Right lobe of liver (tissue), 6 donors: ENCODE measurements around the gene THSD7B. TPM values are rescaled to one million over a fixed set of nuclear protein-coding genes. Genes with fewer than 3 reads are reported as not detected.

Source experiments
- ATAC-seq, 4 donors: fragments of 200-7000 bp; cut with Tn5 transposase; one replicate each; pipeline ENCODE4 v1.9.1; 2020; ENCODE audit warnings: mild to moderate bottlenecking in 4 of 4, moderate library complexity in 4 of 4
- DNase-seq, 3 donors: peaks; one replicate each; pipeline ENCODE4 v3.0.0-alpha.2; 2020
- H3K27ac ChIP-seq, 3 donors: fragments of 200-600 bp; one replicate each; pipeline ENCODE4 v1.8.0; 2022
- H3K27me3 ChIP-seq, 2 donors: fragments of 200-600 bp; one replicate each; pipeline ENCODE4 v1.8.0; 2022
- H3K36me3 ChIP-seq, 4 donors: fragments of 200-600 bp; sonication (generic) in 1 of 4; one replicate each; pipeline versions ENCODE4 v1.5.1 to v1.8.0; 2017 to 2022; ENCODE audit warnings: control low read depth in 1 of 4
- H3K4me1 ChIP-seq, 4 donors: fragments of 200-600 bp; sonication (generic) in 1 of 4; one replicate each; pipeline versions ENCODE4 v1.5.1 to v1.8.0; 2017 to 2022; ENCODE audit warnings: control low read depth in 1 of 4
- H3K4me3 ChIP-seq, 3 donors: fragments of 200-600 bp; one replicate each; pipeline ENCODE4 v1.8.0; 2022
- H3K9me3 ChIP-seq, 4 donors: fragments of 200-600 bp; sonication (generic) in 1 of 4; one replicate each; pipeline versions ENCODE4 v1.5.1 to v1.8.0; 2017 to 2022; ENCODE audit warnings: control low read depth in 1 of 4
- POLR2A ChIP-seq: fragments of 450-650 bp; IDR thresholded peaks from one replicate; pipeline ENCODE4 v1.6.1; 2017; ENCODE audit warnings: antibody characterized with exemption, mild to moderate bottlenecking
- WGBS: methylation state at CpG from one replicate; pipeline ENCODE4 v1.1.6; 2018; ENCODE audit warnings: low coverage, low lambda C conversion rate; ENCODE audit not compliant: insufficient coverage; ENCODE audit errors: missing lambda C conversion rate; 5-methylcytosine and 5-hydroxymethylcytosine counted together
- intact Hi-C, 2 donors: fragments of 100-400 bp; cut with DNase I; formaldehyde crosslinking; loops; one replicate each; pipeline versions ENCODE4 v1.11.2 to v1.14.1; 2022
- small RNA-seq, 2 experiments: library from RNA; depleted of rRNA; stranded (forward); fragments of <200 nt; gene quantifications; one replicate each; pipeline ENCODE3, GENCODE V24; 2016
- total RNA-seq, 6 experiments: library from RNA; depleted of rRNA in 2 of 6; stranded (reverse); fragments of >200 nt in 2 of 6; fragmentation: NEBNext Ultra II Directional in 3 of 6; extraction: Animal tissue kit (Norgen Biotek cat#: 25700) in 3 of 6; gene quantifications; one replicate each; pipeline versions ENCODE4 v1.1.0 to v1.2.4, GENCODE V29; 2016 to 2023
- TF ChIP-seq, protein P1 (sequence below), 4 donors: fragments of 200-600 bp in 3 of 4; fragments of 450-650 bp in 1 of 4; IDR thresholded peaks; one replicate each; pipeline versions ENCODE4 v1.5.1 to v1.8.0; 2016 to 2022; ENCODE audit warnings: antibody characterized with exemption in 4 of 4, mild to moderate bottlenecking in 2 of 4
- donor health status: DM: no; HTN: yes; CAD: no.
- donor health status: DM: no; HTN: no; CAD: no.
- donor health status: DM: no; HTN: no; CAD: no.
- donor health status: DM: no; HTN: yes; CAD: no.
- donor health status: DM: no; HTN: yes; CAD: no.

THSD7B gene
- total RNA-seq, 6 experiments from 2014 or later: 0.07 to 0.89 (median 0.24) TPM

DNA sequence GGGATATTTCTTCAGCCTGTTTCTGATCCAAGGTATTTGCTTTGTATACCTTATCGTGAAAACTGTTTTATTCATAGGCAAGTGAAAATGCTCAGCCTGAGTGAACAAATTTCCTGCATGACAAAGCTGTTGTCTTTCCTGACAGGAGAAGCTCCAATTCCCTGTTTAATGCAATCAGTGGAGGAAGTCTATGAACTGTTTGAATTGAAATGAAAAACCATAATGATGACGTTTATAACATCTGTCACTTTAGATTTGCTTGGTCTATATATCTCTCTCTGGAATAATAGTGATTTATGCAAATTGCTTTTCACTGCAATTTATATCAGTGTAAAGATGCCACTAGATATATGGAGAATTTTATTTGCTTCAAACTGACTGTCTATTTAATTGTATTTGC is 959.6 kb downstream of the THSD7B start:
- DNase-seq: no peak
- ATAC-seq: no peak
- 63% methylated on average over 2 of the region's 2 CpGs for WGBS

More for the DNA sequence above, 959.6 kb downstream of the THSD7B start:
- Histone ChIP-seq H3K9me3 (no peaks in the 10 kb centered on the region), H3K4me3 (no peak overlapping the region), H3K27me3 (no peaks in the 10 kb centered on the region), H3K27ac (no peak overlapping the region), H3K4me1 (no peaks in the 10 kb centered on the region), H3K36me3 (no peaks in the 10 kb centered on the region)
- TF ChIP-seq, protein P1, sequence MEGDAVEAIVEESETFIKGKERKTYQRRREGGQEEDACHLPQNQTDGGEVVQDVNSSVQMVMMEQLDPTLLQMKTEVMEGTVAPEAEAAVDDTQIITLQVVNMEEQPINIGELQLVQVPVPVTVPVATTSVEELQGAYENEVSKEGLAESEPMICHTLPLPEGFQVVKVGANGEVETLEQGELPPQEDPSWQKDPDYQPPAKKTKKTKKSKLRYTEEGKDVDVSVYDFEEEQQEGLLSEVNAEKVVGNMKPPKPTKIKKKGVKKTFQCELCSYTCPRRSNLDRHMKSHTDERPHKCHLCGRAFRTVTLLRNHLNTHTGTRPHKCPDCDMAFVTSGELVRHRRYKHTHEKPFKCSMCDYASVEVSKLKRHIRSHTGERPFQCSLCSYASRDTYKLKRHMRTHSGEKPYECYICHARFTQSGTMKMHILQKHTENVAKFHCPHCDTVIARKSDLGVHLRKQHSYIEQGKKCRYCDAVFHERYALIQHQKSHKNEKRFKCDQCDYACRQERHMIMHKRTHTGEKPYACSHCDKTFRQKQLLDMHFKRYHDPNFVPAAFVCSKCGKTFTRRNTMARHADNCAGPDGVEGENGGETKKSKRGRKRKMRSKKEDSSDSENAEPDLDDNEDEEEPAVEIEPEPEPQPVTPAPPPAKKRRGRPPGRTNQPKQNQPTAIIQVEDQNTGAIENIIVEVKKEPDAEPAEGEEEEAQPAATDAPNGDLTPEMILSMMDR (IDR thresholded peaks at IDR 0.05): no peak
- TF ChIP-seq POLR2A: no peak
- intact Hi-C loops: no loop called here

Small RNA genes lying within 50 kb of the gene (small RNA-seq; reads per million reads assigned to genes)
- gene RF00019 (0 reads per million in 2 experiments), gene RNA5SP105 (0 reads per million in 2 experiments)
